Upper lobe of left lung (tissue), 4 donors: ENCODE results near the gene SRPRB.

Source experiments
- EP300 ChIP-seq, 4 donors: sonication (generic); formaldehyde crosslinking; IDR thresholded peaks; one replicate each; pipeline ENCODE4 v1.5.1; 2017; ENCODE audit warnings: antibody characterized with exemption in 4 of 4, control low read depth in 2 of 4
- POLR2A ChIP-seq, 4 donors: fragments of 450-650 bp; IDR thresholded peaks; one replicate each; pipeline ENCODE4 v1.5.1; 2016 to 2017; ENCODE audit warnings: antibody characterized with exemption in 4 of 4, mild to moderate bottlenecking in 2 of 4
- TF ChIP-seq, protein P1 (sequence below), 6 experiments: fragments of 450-650 bp in 4 of 6; fragments of 200-600 bp in 2 of 6; sonication (generic) in 2 of 6; IDR thresholded peaks; one replicate each; pipeline ENCODE4 v1.5.1; 2016 to 2019; ENCODE audit warnings: antibody characterized with exemption in 6 of 6

DNA sequence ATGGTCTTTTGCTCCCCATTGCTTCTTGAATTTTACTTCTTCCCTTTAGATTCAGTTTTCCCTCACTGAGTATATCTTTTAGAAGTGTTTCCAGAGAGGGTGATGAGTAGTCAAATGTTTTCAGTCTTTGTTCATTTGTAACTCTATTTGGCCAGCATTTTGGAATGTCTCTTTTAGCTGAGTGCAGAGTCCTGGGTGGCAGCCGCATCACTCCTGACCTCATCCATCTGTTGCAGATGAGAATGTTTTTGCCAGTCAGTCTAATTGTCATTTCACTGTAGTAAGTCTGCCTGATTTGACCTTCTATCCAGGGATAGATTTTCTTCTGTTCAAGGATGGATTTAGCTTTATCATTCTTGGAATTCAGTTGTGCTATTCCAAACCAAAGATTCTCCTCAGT lies 7.3 kb downstream of the SRPRB start:
- TF ChIP-seq, protein P1, sequence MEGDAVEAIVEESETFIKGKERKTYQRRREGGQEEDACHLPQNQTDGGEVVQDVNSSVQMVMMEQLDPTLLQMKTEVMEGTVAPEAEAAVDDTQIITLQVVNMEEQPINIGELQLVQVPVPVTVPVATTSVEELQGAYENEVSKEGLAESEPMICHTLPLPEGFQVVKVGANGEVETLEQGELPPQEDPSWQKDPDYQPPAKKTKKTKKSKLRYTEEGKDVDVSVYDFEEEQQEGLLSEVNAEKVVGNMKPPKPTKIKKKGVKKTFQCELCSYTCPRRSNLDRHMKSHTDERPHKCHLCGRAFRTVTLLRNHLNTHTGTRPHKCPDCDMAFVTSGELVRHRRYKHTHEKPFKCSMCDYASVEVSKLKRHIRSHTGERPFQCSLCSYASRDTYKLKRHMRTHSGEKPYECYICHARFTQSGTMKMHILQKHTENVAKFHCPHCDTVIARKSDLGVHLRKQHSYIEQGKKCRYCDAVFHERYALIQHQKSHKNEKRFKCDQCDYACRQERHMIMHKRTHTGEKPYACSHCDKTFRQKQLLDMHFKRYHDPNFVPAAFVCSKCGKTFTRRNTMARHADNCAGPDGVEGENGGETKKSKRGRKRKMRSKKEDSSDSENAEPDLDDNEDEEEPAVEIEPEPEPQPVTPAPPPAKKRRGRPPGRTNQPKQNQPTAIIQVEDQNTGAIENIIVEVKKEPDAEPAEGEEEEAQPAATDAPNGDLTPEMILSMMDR (IDR thresholded peaks at IDR 0.05): no peak
- no peak for TF ChIP-seq POLR2A (IDR thresholded peaks at IDR 0.05)
- no peak for TF ChIP-seq EP300 (IDR thresholded peaks at IDR 0.05)
